Vagina (tissue), 2 donors: ENCODE measurements around the gene SMURF1.

Experiments
- POLR2A ChIP-seq, 2 donors: fragments of 450-650 bp; IDR thresholded peaks; one replicate each; pipeline ENCODE4 v1.6.1; 2017; ENCODE audit warnings: antibody characterized with exemption in 2 of 2, mild to moderate bottlenecking in 2 of 2, moderate library complexity in 2 of 2
- POLR2AphosphoS5 ChIP-seq, 2 donors: sonication (generic); formaldehyde crosslinking; IDR thresholded peaks; one replicate each; pipeline ENCODE4 v1.9.0; 2017; ENCODE audit warnings: antibody characterized with exemption in 2 of 2, mild to moderate bottlenecking in 2 of 2, low read depth in 1 of 2; ENCODE audit not compliant: insufficient read depth in 1 of 2

DNA sequence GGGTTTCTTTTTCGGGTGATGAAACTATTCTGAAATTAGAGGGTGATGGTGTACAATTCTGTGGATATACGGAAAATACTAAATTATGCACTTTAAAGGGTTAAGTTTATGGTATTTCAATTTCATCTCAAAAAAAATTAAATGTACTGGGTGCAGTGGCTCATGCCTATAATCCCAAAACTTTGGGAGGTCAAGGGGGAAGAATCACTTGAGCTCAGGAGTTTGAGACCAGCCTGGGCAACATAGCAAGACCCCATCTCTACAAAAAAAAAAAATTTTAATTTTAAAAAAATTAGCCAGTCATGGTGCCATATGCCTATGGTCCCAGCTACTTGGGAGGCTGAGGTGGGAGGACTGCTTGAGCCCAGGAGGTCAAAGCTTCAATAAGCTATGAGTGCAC is 57.0 kb downstream of the SMURF1 start:
- TF ChIP-seq POLR2AphosphoS5 (IDR thresholded peaks at IDR 0.05; ENCODE audit: insufficient read depth in 1 of 2, low read depth in 1 of 2) (no peak), POLR2A (IDR thresholded peaks at IDR 0.05) (no peak)
